ENCODE results near the gene ITGB3. TPM values are rescaled to one million over a fixed set of nuclear protein-coding genes. Genes with fewer than 3 reads are reported as not detected.
A peak's percentile ranks its signal among the peaks of the same experiment; 100 is the strongest.

ITGB3 gene
- total and polyA plus RNA-seq, 9 of the 15 experiments (the other 6 are each of a cell fraction or from before 2014, with no cell fraction given): 0.08 to 2.6 (median 0.62) TPM; not detected in 1

- TF ChIP-seq GABPB2 (CRISPR knock-in tag; conservative IDR thresholded peaks at IDR 0.05) (no peak), NFYB (IDR thresholded peaks at IDR 0.05; ENCODE audit: extremely low read depth, insufficient read length) (no peak), ZZZ3 (IDR thresholded peaks at IDR 0.05) (no peak), KDM4B (IDR thresholded peaks at IDR 0.05; ENCODE audit: borderline replicate concordance in 2 of 2, low read depth in 1 of 2) (peak in 1 of 2 experiments; percentile 34; a peak in 1 of 4 replicates), DNMT1 (IDR thresholded peaks at IDR 0.05) (no peak), MAFG (tag; conservative IDR thresholded peaks at IDR 0.05) (no peak), CHD4 (IDR thresholded peaks at IDR 0.05; ENCODE audit: insufficient read depth, insufficient replicate concordance, low read depth, low read length, poor library complexity, severe bottlenecking) (no peak), GTF2B (IDR thresholded peaks at IDR 0.05; ENCODE audit: extremely low read depth, insufficient read length) (no peak), SRSF9 (IDR thresholded peaks at IDR 0.05; ENCODE audit: borderline replicate concordance, low read depth, low read length) (no peak), SNIP1 (IDR thresholded peaks at IDR 0.05; ENCODE audit: low read depth) (no peak), ZNF77 (CRISPR knock-in tag; IDR thresholded peaks at IDR 0.05) (no peak), ARID2 (IDR thresholded peaks at IDR 0.05) (peak; percentile 53), TRIM25 (IDR thresholded peaks at IDR 0.05; ENCODE audit: borderline replicate concordance) (0 out of 2 replicates have a peak, but pooled peaks have one; percentile 52), ZBTB33 (CRISPR knock-in tag; IDR thresholded peaks at IDR 0.05) (peak; percentile 54), ZNF609 (CRISPR knock-in tag; IDR thresholded peaks at IDR 0.05; ENCODE audit: borderline replicate concordance) (no peak), MYBL2 (IDR thresholded peaks at IDR 0.05; ENCODE audit: low read depth) (no peak), MYBL2 (CRISPR knock-in tag; IDR thresholded peaks at IDR 0.05; ENCODE audit: borderline replicate concordance) (no peak), NR1H2 (CRISPR knock-in tag; IDR thresholded peaks at IDR 0.05) (0 out of 2 replicates have a peak, but pooled peaks have one; percentile 73)
These were observed 70.0 kb downstream of the ITGB3 start, which contains the start of gene EFCAB13 (continued) for GRCh38 chr17:47323382-47324223.
